Tibial nerve (tissue), 3 donors: ENCODE results near the gene ZNHIT2.

Experiments used
- POLR2A ChIP-seq, 2 donors: fragments of 450-650 bp; IDR thresholded peaks; one replicate each; pipeline ENCODE4 v1.6.1; 2017; ENCODE audit warnings: antibody characterized with exemption in 2 of 2, mild to moderate bottlenecking in 2 of 2, moderate library complexity in 2 of 2
- TF ChIP-seq, protein P1 (sequence below), 5 experiments: fragments of 200-600 bp in 3 of 5; fragments of 450-650 bp in 2 of 5; sonication (generic) in 3 of 5; IDR thresholded peaks; one replicate each; pipeline ENCODE4 v1.5.1; 2016 to 2019; ENCODE audit warnings: antibody characterized with exemption in 5 of 5, mild to moderate bottlenecking in 3 of 5, moderate library complexity in 2 of 5

DNA sequence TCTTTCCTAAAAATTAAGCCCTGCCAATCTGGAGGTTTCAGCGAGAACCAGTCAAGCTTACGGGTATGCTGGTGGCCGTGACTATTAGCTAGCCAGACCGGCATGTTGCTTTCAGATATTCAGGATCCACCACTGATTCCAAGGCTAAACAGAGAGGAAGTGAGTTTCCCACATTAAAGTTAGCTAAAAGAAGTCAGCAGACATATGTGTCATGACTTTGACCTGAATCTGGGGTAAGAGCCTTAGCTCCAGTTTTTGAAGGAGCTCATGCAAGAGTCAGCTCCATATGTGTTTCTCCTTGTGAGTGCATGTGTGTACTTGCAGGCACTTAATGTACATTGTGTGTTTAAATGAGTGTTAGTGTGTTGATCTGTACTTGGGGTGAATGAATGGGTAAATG lies 32.1 kb downstream of the ZNHIT2 start:
- TF ChIP-seq POLR2A (IDR thresholded peaks at IDR 0.05) = no peak
- TF ChIP-seq, protein P1, sequence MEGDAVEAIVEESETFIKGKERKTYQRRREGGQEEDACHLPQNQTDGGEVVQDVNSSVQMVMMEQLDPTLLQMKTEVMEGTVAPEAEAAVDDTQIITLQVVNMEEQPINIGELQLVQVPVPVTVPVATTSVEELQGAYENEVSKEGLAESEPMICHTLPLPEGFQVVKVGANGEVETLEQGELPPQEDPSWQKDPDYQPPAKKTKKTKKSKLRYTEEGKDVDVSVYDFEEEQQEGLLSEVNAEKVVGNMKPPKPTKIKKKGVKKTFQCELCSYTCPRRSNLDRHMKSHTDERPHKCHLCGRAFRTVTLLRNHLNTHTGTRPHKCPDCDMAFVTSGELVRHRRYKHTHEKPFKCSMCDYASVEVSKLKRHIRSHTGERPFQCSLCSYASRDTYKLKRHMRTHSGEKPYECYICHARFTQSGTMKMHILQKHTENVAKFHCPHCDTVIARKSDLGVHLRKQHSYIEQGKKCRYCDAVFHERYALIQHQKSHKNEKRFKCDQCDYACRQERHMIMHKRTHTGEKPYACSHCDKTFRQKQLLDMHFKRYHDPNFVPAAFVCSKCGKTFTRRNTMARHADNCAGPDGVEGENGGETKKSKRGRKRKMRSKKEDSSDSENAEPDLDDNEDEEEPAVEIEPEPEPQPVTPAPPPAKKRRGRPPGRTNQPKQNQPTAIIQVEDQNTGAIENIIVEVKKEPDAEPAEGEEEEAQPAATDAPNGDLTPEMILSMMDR (IDR thresholded peaks at IDR 0.05) = no peak
